Measurements from ENCODE around the gene HSPA12B.

GRCh38 chr20:3740615-3741301, 8.3 kb downstream of the HSPA12B start:
- TF ChIP-seq CTCF (IDR thresholded peaks at IDR 0.05; ENCODE audit: low read depth, low read length) (no peak), MAX (IDR thresholded peaks at IDR 0.05; ENCODE audit: low read depth, low read length) (no peak), POLR2A (IDR thresholded peaks at IDR 0.05; ENCODE audit: extremely low read depth, insufficient read length) (no peak)

Data from NB4 (cell line).